GM23338 (cell line): ENCODE measurements around the gene KCNK10. TPM values are rescaled to one million over a fixed set of nuclear protein-coding genes. Genes with fewer than 3 reads are reported as not detected.

Experiments used
- ATAC-seq: fragments of 200-7000 bp; cut with Tn5 transposase; 3 replicates; pipeline ENCODE4 v1.9.1; 2020
- DNase-seq: peaks from one replicate; pipeline ENCODE4 v3.0.0-alpha.2; 2015; ENCODE audit warnings: low spot score
- H2AFZ ChIP-seq: fragments of 200-600 bp; sonication (generic); 2 replicates; pipeline ENCODE4 v1.8.0; 2016; ENCODE audit warnings: antibody characterized with exemption, mild to moderate bottlenecking, moderate library complexity
- H3F3A ChIP-seq: fragments of 200-600 bp; sonication (generic); replicated peaks from 2 replicates; pipeline ENCODE4 v1.8.0; 2017; ENCODE audit warnings: antibody characterized with exemption, mixed run types, low read depth
- H3K27ac ChIP-seq: fragments of 200-600 bp; sonication (generic); 2 replicates; pipeline ENCODE4 v1.6.1; 2016; ENCODE audit warnings: low read depth
- H3K27me3 ChIP-seq: fragments of 200-600 bp; sonication (generic); 2 replicates; pipeline ENCODE4 v1.8.0; 2016; ENCODE audit warnings: mild to moderate bottlenecking, mixed run types, moderate library complexity; ENCODE audit not compliant: insufficient read depth
- H3K36me3 ChIP-seq: fragments of 200-600 bp; sonication (generic); 2 replicates; pipeline ENCODE4 v1.8.0; 2016; ENCODE audit warnings: mild to moderate bottlenecking; ENCODE audit not compliant: insufficient read depth
- H3K4me1 ChIP-seq: fragments of 200-600 bp; sonication (generic); 2 replicates; pipeline ENCODE4 v1.8.0; 2016; ENCODE audit warnings: mild to moderate bottlenecking, moderate library complexity; ENCODE audit not compliant: insufficient read depth
- H3K4me2 ChIP-seq: fragments of 200-600 bp; sonication (generic); 2 replicates; pipeline ENCODE4 v1.7.1; 2017; ENCODE audit warnings: mixed run types
- H3K4me3 ChIP-seq: fragments of 200-600 bp; sonication (generic); 2 replicates; pipeline ENCODE4 v1.6.1; 2016; ENCODE audit warnings: mixed run types
- H3K79me2 ChIP-seq: fragments of 200-600 bp; sonication (generic); replicated peaks from 2 replicates; pipeline ENCODE4 v1.8.0; 2017; ENCODE audit warnings: mild to moderate bottlenecking; ENCODE audit not compliant: insufficient read depth
- H3K9me2 ChIP-seq: fragments of 200-600 bp; sonication (generic); 2 replicates; pipeline ENCODE4 v1.8.0; 2017; ENCODE audit not compliant: insufficient read depth
- H4K20me1 ChIP-seq: fragments of 200-600 bp; sonication (generic); replicated peaks from 2 replicates; pipeline ENCODE4 v1.8.0; 2017; ENCODE audit warnings: mild to moderate bottlenecking; ENCODE audit not compliant: insufficient read depth
- H3K27ac Mint-ChIP-seq: 2 replicates; pipeline ENCODE4 v1.8.0; 2020; ENCODE audit warnings: inconsistent platforms, mild to moderate bottlenecking, moderate library complexity, mixed read lengths
- H3K27me3 Mint-ChIP-seq: 3 replicates; pipeline ENCODE4 v1.8.0; 2022; ENCODE audit warnings: low read depth, mild to moderate bottlenecking, moderate library complexity, mixed read lengths, inconsistent platforms; ENCODE audit not compliant: insufficient read depth, poor library complexity
- H3K36me3 Mint-ChIP-seq: 3 replicates; pipeline ENCODE4 v1.8.0; 2021; ENCODE audit warnings: low read depth, mild to moderate bottlenecking, inconsistent platforms, moderate library complexity, mixed read lengths
- H3K4me1 Mint-ChIP-seq: 3 replicates; pipeline ENCODE4 v1.8.0; 2020; ENCODE audit warnings: mild to moderate bottlenecking, inconsistent platforms, mixed read lengths
- H3K4me3 Mint-ChIP-seq: 3 replicates; pipeline ENCODE4 v1.8.0; 2021; ENCODE audit warnings: moderate library complexity, mild to moderate bottlenecking, inconsistent platforms, mixed read lengths
- H3K9me3 Mint-ChIP-seq: 3 replicates; pipeline ENCODE4 v1.8.0; 2020; ENCODE audit warnings: moderate library complexity, mild to moderate bottlenecking, inconsistent platforms, mixed read lengths
- EZH2 ChIP-seq: fragments of 200-600 bp; sonication (generic); IDR thresholded peaks from one replicate; pipeline ENCODE4 v1.8.0; 2017; ENCODE audit warnings: antibody characterized with exemption, mild to moderate bottlenecking, low read depth; ENCODE audit not compliant: unreplicated experiment
- JUNB ChIP-seq: IDR thresholded peaks from one replicate; pipeline ENCODE4 v1.6.1; 2016; ENCODE audit warnings: antibody characterized with exemption; ENCODE audit not compliant: unreplicated experiment
- POLR2AphosphoS5 ChIP-seq: IDR thresholded peaks from 2 replicates; pipeline ENCODE4 v1.6.1; 2016; ENCODE audit warnings: antibody characterized with exemption, low read depth
- REST ChIP-seq: IDR thresholded peaks from one replicate; pipeline ENCODE4 v1.6.1; 2018; ENCODE audit warnings: antibody characterized with exemption; ENCODE audit not compliant: unreplicated experiment
- ZNF462 ChIP-seq: fragments of 250-450 bp; sonication (Bioruptor Pico); IDR thresholded peaks from 2 replicates; pipeline ENCODE4 v1.5.0; 2020; ENCODE audit warnings: mild to moderate bottlenecking, moderate library complexity
- polyA plus RNA-seq: library from polyadenylated mRNA; unstranded; fragments of >200 nt; fragmentation: Nextera tagmentation; extraction: Ambion mirVana; gene quantifications from 2 replicates; pipeline ENCODE4 v1.2.1, GENCODE V29; 2016
- total RNA-seq: library from RNA; depleted of rRNA; stranded (reverse); fragments of >200 nt; shearing (Covaris generic); gene quantifications from 2 replicates; pipeline ENCODE4 v1.2.3, GENCODE V29; 2014
- TF ChIP-seq, protein P1 (sequence below), 2 experiments: fragments of 200-600 bp in 1 of 2; sonication (generic) in 1 of 2; conservative IDR thresholded peaks; 2 replicates each; pipeline versions ENCODE4 v1.5.1 to v1.6.1; 2016 to 2017; ENCODE audit warnings: antibody characterized with exemption in 2 of 2, low read depth in 2 of 2, mild to moderate bottlenecking in 2 of 2, moderate library complexity in 1 of 2

KCNK10 gene
- total and polyA plus RNA-seq, 2 experiments from 2014 or later: 0.29 to 1.0 TPM

- no peak for TF ChIP-seq JUNB
- peak; percentile 83 for TF ChIP-seq EZH2
- peaks cover 9% of the 10 kb centered on the region; the same call in 1 of the 2 replicates for H3F3A ChIP-seq
- no peaks in the 10 kb centered on the region for H3K9me2 ChIP-seq
- H4K20me1 ChIP-seq: no peaks in the 10 kb centered on the region
- DNase-seq: peak; percentile 69
- H3K4me1 ChIP-seq: peaks cover 16% of the 10 kb centered on the region; the same call in 1 of the 2 replicates
- no peaks in the 10 kb centered on the region for H3K36me3 Mint-ChIP-seq
- no peak overlapping the region for H3K27ac ChIP-seq
- H3K4me2 ChIP-seq: peak overlapping the region; percentile 94
- peak overlapping the region; percentile 85 for H3K4me3 ChIP-seq
- peaks cover 6% of the 10 kb centered on the region; the same call in 2 of the 3 replicates for H3K9me3 Mint-ChIP-seq
- peak; percentile 51 for ATAC-seq
- peaks cover 97% of the 10 kb centered on the region for H3K27me3 ChIP-seq
- peak overlapping the region; percentile 90; the same call in 2 of the 3 replicates for H3K4me3 Mint-ChIP-seq
- H3K79me2 ChIP-seq: no peaks in the 10 kb centered on the region
- H3K4me1 Mint-ChIP-seq: peaks cover 18% of the 10 kb centered on the region
- peak overlapping the region; percentile 98 for H2AFZ ChIP-seq
- no peaks in the 10 kb centered on the region for H3K36me3 ChIP-seq
- H3K27me3 Mint-ChIP-seq: peaks cover 49% of the 10 kb centered on the region
- H3K27ac Mint-ChIP-seq: no peak overlapping the region
Observed at GRCh38 chr14:88323523-88324199, 592 bp upstream of the KCNK10 start.

- peak; percentile 4 for DNase-seq
- Histone ChIP-seq H2AFZ (peak overlapping the region; percentile 94), H3K27me3 (peaks cover 91% of the 10 kb centered on the region)
Observed at GRCh38 chr14:88322504-88323085, 474 bp downstream of the KCNK10 start.

More at GRCh38 chr14:88322504-88323085, 474 bp downstream of the KCNK10 start:
- H3K27ac ChIP-seq: no peak overlapping the region
- TF ChIP-seq REST (no peak), EZH2 (peak; percentile 84), ZNF462 (CRISPR knock-in tag) (no peak), POLR2AphosphoS5 (no peak)
- TF ChIP-seq, protein P1, sequence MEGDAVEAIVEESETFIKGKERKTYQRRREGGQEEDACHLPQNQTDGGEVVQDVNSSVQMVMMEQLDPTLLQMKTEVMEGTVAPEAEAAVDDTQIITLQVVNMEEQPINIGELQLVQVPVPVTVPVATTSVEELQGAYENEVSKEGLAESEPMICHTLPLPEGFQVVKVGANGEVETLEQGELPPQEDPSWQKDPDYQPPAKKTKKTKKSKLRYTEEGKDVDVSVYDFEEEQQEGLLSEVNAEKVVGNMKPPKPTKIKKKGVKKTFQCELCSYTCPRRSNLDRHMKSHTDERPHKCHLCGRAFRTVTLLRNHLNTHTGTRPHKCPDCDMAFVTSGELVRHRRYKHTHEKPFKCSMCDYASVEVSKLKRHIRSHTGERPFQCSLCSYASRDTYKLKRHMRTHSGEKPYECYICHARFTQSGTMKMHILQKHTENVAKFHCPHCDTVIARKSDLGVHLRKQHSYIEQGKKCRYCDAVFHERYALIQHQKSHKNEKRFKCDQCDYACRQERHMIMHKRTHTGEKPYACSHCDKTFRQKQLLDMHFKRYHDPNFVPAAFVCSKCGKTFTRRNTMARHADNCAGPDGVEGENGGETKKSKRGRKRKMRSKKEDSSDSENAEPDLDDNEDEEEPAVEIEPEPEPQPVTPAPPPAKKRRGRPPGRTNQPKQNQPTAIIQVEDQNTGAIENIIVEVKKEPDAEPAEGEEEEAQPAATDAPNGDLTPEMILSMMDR (conservative IDR thresholded peaks at IDR 0.05; ENCODE audit: low read depth in 2 of 2): no peak
- H3K4me3 ChIP-seq: peak overlapping the region; percentile 85
- peak overlapping the region; percentile 94 for H3K4me2 ChIP-seq
- Mint-ChIP-seq H3K4me3 (no peak overlapping the region; the same call in 2 of the 3 replicates), H3K4me1 (peaks cover 18% of the 10 kb centered on the region), H3K9me3 (no peaks in the 10 kb centered on the region), H3K27me3 (peaks cover 40% of the 10 kb centered on the region), H3K36me3 (no peaks in the 10 kb centered on the region), H3K27ac (no peak overlapping the region)
- peaks cover 16% of the 10 kb centered on the region; the same call in 1 of the 2 replicates for H3K4me1 ChIP-seq
- no peaks in the 10 kb centered on the region for H3K79me2 ChIP-seq
- no peak for ATAC-seq
- H3F3A ChIP-seq: peaks cover 9% of the 10 kb centered on the region; the same call in 1 of the 2 replicates
- no peaks in the 10 kb centered on the region for H3K36me3 ChIP-seq
- H4K20me1 ChIP-seq: no peaks in the 10 kb centered on the region
- H3K9me2 ChIP-seq: no peaks in the 10 kb centered on the region
